GM08714 (cell line): Measurements from ENCODE around the gene ARMC7.

Experiments
- H3K4me3 ChIP-seq: fragments of 200-500 bp; sonication (Bioruptor generic); 2 replicates; pipeline ENCODE4 v1.5.1; 2014; ENCODE audit warnings: mild to moderate bottlenecking, low read length, inconsistent platforms
- ZNF274 ChIP-seq: IDR thresholded peaks from 2 replicates; pipeline ENCODE4 v1.6.1; 2012; ENCODE audit warnings: mild to moderate bottlenecking, low read depth, low read length

The ARMC7 gene

GRCh38 chr17:75103601-75104554, 5.9 kb upstream of the ARMC7 start:
- no peak overlapping the region for H3K4me3 ChIP-seq
- no peak for TF ChIP-seq ZNF274

- no peak overlapping the region for H3K4me3 ChIP-seq
- no peak for TF ChIP-seq ZNF274
These were observed 4.4 kb upstream of the ARMC7 start for GRCh38 chr17:75105126-75106080.

- no peak for TF ChIP-seq ZNF274
- H3K4me3 ChIP-seq = no peak overlapping the region
These were observed 1.6 kb upstream of the ARMC7 start for GRCh38 chr17:75108193-75108592.

GRCh38 chr17:75109046-75109406, 743 bp upstream of the ARMC7 start:
- TF ChIP-seq ZNF274 = no peak
- peak overlapping the region; percentile 70; the same call in 1 of the 2 replicates for H3K4me3 ChIP-seq

- no peak for TF ChIP-seq ZNF274
- peak overlapping the region; percentile 70 for H3K4me3 ChIP-seq
These were observed 617 bp downstream of the ARMC7 start for GRCh38 chr17:75110234-75110937.

GRCh38 chr17:75111777-75112335, 2.1 kb downstream of the ARMC7 start:
- no peak overlapping the region for H3K4me3 ChIP-seq
- no peak for TF ChIP-seq ZNF274

- H3K4me3 ChIP-seq = peak overlapping the region; percentile 49; the same call in 1 of the 2 replicates
- TF ChIP-seq ZNF274 = no peak
These were observed 4.2 kb downstream of the ARMC7 start for GRCh38 chr17:75113798-75114551.

GRCh38 chr17:75114552-75115314, 5.0 kb downstream of the ARMC7 start:
- H3K4me3 ChIP-seq = peak overlapping the region; percentile 49; the same call in 1 of the 2 replicates

GRCh38 chr17:75115555-75115954, 5.8 kb downstream of the ARMC7 start:
- no peak for TF ChIP-seq ZNF274
- no peak overlapping the region for H3K4me3 ChIP-seq

More at GRCh38 chr17:75114552-75115314, 5.0 kb downstream of the ARMC7 start:
- no peak for TF ChIP-seq ZNF274

- H3K4me3 ChIP-seq = no peak overlapping the region
- no peak for TF ChIP-seq ZNF274
These were observed 7.0 kb downstream of the ARMC7 start for GRCh38 chr17:75116737-75117136.

- no peak for TF ChIP-seq ZNF274
These were observed 8.5 kb downstream of the ARMC7 start for GRCh38 chr17:75118307-75118706.

More at GRCh38 chr17:75118307-75118706, 8.5 kb downstream of the ARMC7 start:
- no peak overlapping the region for H3K4me3 ChIP-seq
